Tibial nerve (tissue), 4 donors: ENCODE measurements around the gene HTR3D. TPM values are rescaled to one million over a fixed set of nuclear protein-coding genes. Genes with fewer than 3 reads are reported as not detected.

Experiments used
- DNase-seq, 2 donors: peaks; one replicate each; pipeline ENCODE4 v3.0.0-alpha.2; 2019; ENCODE audit warnings: low spot score in 2 of 2
- H3K27ac ChIP-seq, 4 donors: fragments of 200-600 bp; sonication (generic) in 3 of 4; one replicate each; pipeline ENCODE4 v1.5.1; 2017 to 2019; ENCODE audit warnings: mild to moderate bottlenecking in 1 of 4
- H3K27me3 ChIP-seq, 2 donors: fragments of 200-600 bp; sonication (generic) in 1 of 2; one replicate each; pipeline versions ENCODE4 v1.5.1 to v1.6.0; 2017 to 2019
- H3K36me3 ChIP-seq, 3 donors: fragments of 200-600 bp; sonication (generic); one replicate each; pipeline ENCODE4 v1.5.1; 2018 to 2019
- H3K4me1 ChIP-seq, 4 donors: fragments of 200-600 bp; sonication (generic) in 3 of 4; one replicate each; pipeline ENCODE4 v1.5.1; 2017 to 2019
- H3K4me3 ChIP-seq, 4 donors: fragments of 200-600 bp; sonication (generic) in 3 of 4; one replicate each; pipeline ENCODE4 v1.5.1; 2017 to 2019; ENCODE audit warnings: mild to moderate bottlenecking in 1 of 4, moderate library complexity in 1 of 4
- H3K9me3 ChIP-seq, 4 donors: fragments of 200-600 bp; sonication (generic) in 3 of 4; one replicate each; pipeline ENCODE4 v1.5.1; 2017 to 2019
- EP300 ChIP-seq, 2 donors: sonication (generic); formaldehyde crosslinking; IDR thresholded peaks; one replicate each; pipeline ENCODE4 v1.6.1; 2017; ENCODE audit warnings: antibody characterized with exemption in 2 of 2, mild to moderate bottlenecking in 1 of 2
- POLR2A ChIP-seq, 2 donors: fragments of 450-650 bp; IDR thresholded peaks; one replicate each; pipeline ENCODE4 v1.6.1; 2017; ENCODE audit warnings: antibody characterized with exemption in 2 of 2, mild to moderate bottlenecking in 2 of 2, moderate library complexity in 2 of 2
- WGBS, 2 donors: methylation state at CpG; one replicate each; pipeline ENCODE4 v1.1.5; 2018; 5-methylcytosine and 5-hydroxymethylcytosine counted together
- total RNA-seq, 4 donors: library from RNA; depleted of rRNA; stranded (reverse); fragments of >200 nt; gene quantifications; one replicate each; pipeline ENCODE4 v1.1.0, GENCODE V29; 2016
- TF ChIP-seq, protein P1 (sequence below), 5 experiments: fragments of 200-600 bp in 3 of 5; fragments of 450-650 bp in 2 of 5; sonication (generic) in 3 of 5; IDR thresholded peaks; one replicate each; pipeline ENCODE4 v1.5.1; 2016 to 2019; ENCODE audit warnings: antibody characterized with exemption in 5 of 5, mild to moderate bottlenecking in 3 of 5, moderate library complexity in 2 of 5

Gene HTR3D
- total RNA-seq, 4 donors from 2014 or later: not detected

DNA sequence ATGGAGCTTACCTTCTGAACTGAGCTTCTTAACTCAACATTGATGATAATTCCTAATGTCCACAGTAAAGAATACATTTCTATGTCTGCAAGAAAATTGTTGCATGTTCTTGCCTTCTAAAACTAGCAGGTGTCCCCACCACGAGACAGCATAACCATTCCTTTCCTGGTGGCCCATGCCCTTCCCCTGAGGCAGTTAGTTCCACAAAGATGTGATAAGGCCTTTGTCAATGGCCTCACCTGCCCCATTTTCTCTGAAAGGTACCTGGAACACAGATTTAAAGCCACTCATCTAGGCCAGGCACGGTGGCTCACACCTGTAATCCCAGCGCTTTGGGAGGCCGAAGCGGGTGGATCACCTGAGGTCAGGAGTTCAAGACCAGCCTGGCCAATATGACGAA lies 44.4 kb downstream of the HTR3D start:
- TF ChIP-seq POLR2A (IDR thresholded peaks at IDR 0.05) (no peak), EP300 (IDR thresholded peaks at IDR 0.05) (no peak)
- TF ChIP-seq, protein P1, sequence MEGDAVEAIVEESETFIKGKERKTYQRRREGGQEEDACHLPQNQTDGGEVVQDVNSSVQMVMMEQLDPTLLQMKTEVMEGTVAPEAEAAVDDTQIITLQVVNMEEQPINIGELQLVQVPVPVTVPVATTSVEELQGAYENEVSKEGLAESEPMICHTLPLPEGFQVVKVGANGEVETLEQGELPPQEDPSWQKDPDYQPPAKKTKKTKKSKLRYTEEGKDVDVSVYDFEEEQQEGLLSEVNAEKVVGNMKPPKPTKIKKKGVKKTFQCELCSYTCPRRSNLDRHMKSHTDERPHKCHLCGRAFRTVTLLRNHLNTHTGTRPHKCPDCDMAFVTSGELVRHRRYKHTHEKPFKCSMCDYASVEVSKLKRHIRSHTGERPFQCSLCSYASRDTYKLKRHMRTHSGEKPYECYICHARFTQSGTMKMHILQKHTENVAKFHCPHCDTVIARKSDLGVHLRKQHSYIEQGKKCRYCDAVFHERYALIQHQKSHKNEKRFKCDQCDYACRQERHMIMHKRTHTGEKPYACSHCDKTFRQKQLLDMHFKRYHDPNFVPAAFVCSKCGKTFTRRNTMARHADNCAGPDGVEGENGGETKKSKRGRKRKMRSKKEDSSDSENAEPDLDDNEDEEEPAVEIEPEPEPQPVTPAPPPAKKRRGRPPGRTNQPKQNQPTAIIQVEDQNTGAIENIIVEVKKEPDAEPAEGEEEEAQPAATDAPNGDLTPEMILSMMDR (IDR thresholded peaks at IDR 0.05): no peak
- 87% methylated on average over 6 of the region's 6 CpGs for WGBS, 2 donors

DNA sequence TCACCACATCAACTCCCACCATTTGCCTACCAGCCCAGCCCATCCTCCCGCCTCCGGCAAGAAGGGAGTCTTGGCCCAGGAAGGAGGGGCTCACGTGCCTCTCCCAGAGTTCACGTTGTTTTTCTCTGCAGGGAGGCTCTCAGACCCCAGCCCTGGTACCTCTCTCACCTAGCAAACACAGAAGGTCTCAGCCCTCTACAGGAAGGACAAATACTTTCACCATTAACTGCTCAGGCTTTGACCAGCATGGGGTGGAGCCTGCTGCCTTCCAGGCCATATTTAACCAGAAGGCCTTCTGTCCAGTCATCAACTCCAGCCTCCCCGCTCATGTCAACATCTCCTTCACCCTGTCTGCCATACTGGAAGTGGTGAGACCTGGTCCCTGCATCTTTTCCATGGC lies 46.3 kb downstream of the HTR3D start:
- H3K27ac ChIP-seq: no peak overlapping the region
- no peak overlapping the region for H3K4me3 ChIP-seq
- TF ChIP-seq EP300 (IDR thresholded peaks at IDR 0.05): no peak
- no peak for TF ChIP-seq POLR2A (IDR thresholded peaks at IDR 0.05)
- TF ChIP-seq, protein P1 (IDR thresholded peaks at IDR 0.05): no peak
- DNase-seq: no peak
- H3K9me3 ChIP-seq: no peaks in the 10 kb centered on the region
- no peaks in the 10 kb centered on the region for H3K36me3 ChIP-seq
- H3K4me1 ChIP-seq: no peaks in the 10 kb centered on the region
- WGBS, 2 donors: 69 to 72% methylated on average over 5 of the region's 5 CpGs
- no peaks in the 10 kb centered on the region for H3K27me3 ChIP-seq

More for the DNA sequence above, 44.4 kb downstream of the HTR3D start:
- Histone ChIP-seq H3K27ac (no peak overlapping the region), H3K36me3 (no peaks in the 10 kb centered on the region), H3K27me3 (no peaks in the 10 kb centered on the region), H3K9me3 (no peaks in the 10 kb centered on the region), H3K4me3 (no peak overlapping the region), H3K4me1 (no peaks in the 10 kb centered on the region)
- no peak for DNase-seq

- TF ChIP-seq EP300 (IDR thresholded peaks at IDR 0.05) (no peak), POLR2A (IDR thresholded peaks at IDR 0.05) (no peak)
- TF ChIP-seq, protein P1 (IDR thresholded peaks at IDR 0.05): no peak
- WGBS, 2 donors: 53 to 63% methylated on average over 3 of the region's 3 CpGs
- Histone ChIP-seq H3K9me3 (no peaks in the 10 kb centered on the region), H3K27me3 (no peaks in the 10 kb centered on the region), H3K4me3 (no peak overlapping the region), H3K27ac (no peak overlapping the region), H3K4me1 (no peaks in the 10 kb centered on the region), H3K36me3 (no peaks in the 10 kb centered on the region)
- no peak for DNase-seq
These were observed 47.3 kb downstream of the HTR3D start for GRCh38 chr3:184078851-184079250.

DNA sequence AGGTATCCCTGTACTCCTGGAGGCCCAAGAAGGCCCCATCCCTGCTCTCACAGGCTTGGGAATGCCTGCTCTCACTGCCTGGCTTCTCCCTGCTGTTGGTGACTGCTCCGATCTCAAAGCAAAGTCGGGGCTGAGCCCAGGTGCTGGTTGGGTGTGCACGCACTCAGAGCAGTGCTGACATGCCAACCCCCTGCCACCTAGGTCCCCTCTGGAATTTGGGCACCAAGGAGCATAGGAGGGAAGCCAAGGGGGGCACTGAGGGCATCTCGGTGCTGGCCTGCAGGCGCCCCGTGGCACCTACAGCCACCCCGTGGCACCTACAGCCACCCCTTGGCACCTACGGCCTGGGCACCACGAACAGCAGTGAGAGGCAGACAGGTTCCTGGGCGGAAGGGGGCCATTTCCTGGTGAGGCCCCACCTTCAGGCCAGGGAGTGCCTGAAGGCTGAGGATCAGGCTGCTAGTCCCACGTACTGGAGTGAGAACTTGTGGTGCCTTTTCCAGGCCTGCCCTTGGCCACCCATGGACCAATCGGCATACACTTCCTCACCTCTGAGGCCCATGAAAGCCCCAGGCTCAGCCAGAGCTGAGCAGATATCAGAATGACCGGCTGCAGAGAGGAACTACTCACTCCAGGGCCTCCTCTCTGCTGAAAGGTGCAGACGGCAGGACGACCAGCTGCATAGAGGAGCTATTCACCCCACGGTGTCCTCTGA lies 49.7 kb downstream of the HTR3D start:
- H3K4me1 ChIP-seq: no peaks in the 10 kb centered on the region
- no peaks in the 10 kb centered on the region for H3K36me3 ChIP-seq
- no peak overlapping the region for H3K27ac ChIP-seq
- no peaks in the 10 kb centered on the region for H3K9me3 ChIP-seq
- TF ChIP-seq EP300 (IDR thresholded peaks at IDR 0.05) (no peak), POLR2A (IDR thresholded peaks at IDR 0.05) (no peak)
- TF ChIP-seq, protein P1 (IDR thresholded peaks at IDR 0.05): no peak
- no peak for DNase-seq
- 72 to 83% methylated on average over 9 of the region's 16 CpGs for WGBS, 2 donors
- H3K4me3 ChIP-seq: no peak overlapping the region
- no peaks in the 10 kb centered on the region for H3K27me3 ChIP-seq

GRCh38 chr3:184082034-184082433 lies 50.5 kb downstream of the HTR3D start:
- H3K36me3 ChIP-seq: no peaks in the 10 kb centered on the region
- no peak overlapping the region for H3K27ac ChIP-seq
- TF ChIP-seq EP300 (IDR thresholded peaks at IDR 0.05) (no peak), POLR2A (IDR thresholded peaks at IDR 0.05) (no peak)
- TF ChIP-seq, protein P1 (IDR thresholded peaks at IDR 0.05): no peak
- H3K9me3 ChIP-seq: no peaks in the 10 kb centered on the region
- no peak overlapping the region for H3K4me3 ChIP-seq
- no peaks in the 10 kb centered on the region for H3K27me3 ChIP-seq
- 91 to 92% methylated on average over 9 to 10 of the region's 10 CpGs for WGBS, 2 donors
- no peak for DNase-seq
- no peaks in the 10 kb centered on the region for H3K4me1 ChIP-seq
